Measurements from ENCODE around the gene CRLF3.

DNA sequence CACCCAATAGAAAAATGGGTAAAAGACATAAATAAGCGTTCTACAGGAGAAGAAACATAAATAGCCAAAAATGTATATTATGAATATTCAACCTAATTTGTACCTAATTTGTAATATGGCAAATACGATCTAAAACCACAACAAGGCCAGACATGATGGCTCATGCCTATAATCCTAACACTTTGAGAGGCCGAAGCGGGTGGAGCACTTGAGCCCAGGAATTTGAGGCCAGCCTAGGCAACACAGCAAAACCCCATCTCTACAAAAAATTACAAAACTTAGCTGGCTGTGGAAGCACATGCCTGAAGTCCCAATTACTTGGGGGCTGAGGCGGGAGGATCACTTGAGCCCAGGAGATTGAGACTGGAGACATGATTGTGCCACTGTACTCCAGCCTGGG lies 30.1 kb downstream of the CRLF3 start:
- TF ChIP-seq ZNF384 (IDR thresholded peaks at IDR 0.05) (no peak), FOXA1 (IDR thresholded peaks at IDR 0.05) (no peak), FOXM1 (IDR thresholded peaks at IDR 0.05; ENCODE audit: borderline replicate concordance) (no peak), HDGF (IDR thresholded peaks at IDR 0.05; ENCODE audit: borderline replicate concordance) (no peak), FOXK2 (IDR thresholded peaks at IDR 0.05) (no peak), SUZ12 (IDR thresholded peaks at IDR 0.05) (no peak), SP1 (IDR thresholded peaks at IDR 0.05) (no peak), PKNOX1 (IDR thresholded peaks at IDR 0.05) (no peak)
